LNCaP clone FGC (cell line): ENCODE results near the gene SOS2.

Source experiments
- DNase-seq: peaks from one replicate; pipeline ENCODE4 v3.0.0-alpha.2; 2011; ENCODE audit warnings: low read depth
- H3K4me3 ChIP-seq: 2 replicates; pipeline ENCODE4 v1.5.1; 2011; ENCODE audit warnings: mild to moderate bottlenecking, low read depth, low read length, control low read depth
- CTCF ChIP-seq: IDR thresholded peaks from 2 replicates; pipeline ENCODE4 v1.5.1; 2012; ENCODE audit warnings: mild to moderate bottlenecking; ENCODE audit not compliant: control insufficient read depth, insufficient read depth; ENCODE audit errors: extremely low read depth

The SOS2 gene

GRCh38 chr14:50099335-50099734, 132.0 kb downstream of the SOS2 start:
- DNase-seq, result no peak
- TF ChIP-seq CTCF, result no peak

GRCh38 chr14:50095895-50096294, 135.5 kb downstream of the SOS2 start:
- H3K4me3 ChIP-seq, result no peak overlapping the region
- TF ChIP-seq CTCF, result no peak
- no peak for DNase-seq

More at GRCh38 chr14:50099335-50099734, 132.0 kb downstream of the SOS2 start:
- H3K4me3 ChIP-seq, result no peak overlapping the region

DNA sequence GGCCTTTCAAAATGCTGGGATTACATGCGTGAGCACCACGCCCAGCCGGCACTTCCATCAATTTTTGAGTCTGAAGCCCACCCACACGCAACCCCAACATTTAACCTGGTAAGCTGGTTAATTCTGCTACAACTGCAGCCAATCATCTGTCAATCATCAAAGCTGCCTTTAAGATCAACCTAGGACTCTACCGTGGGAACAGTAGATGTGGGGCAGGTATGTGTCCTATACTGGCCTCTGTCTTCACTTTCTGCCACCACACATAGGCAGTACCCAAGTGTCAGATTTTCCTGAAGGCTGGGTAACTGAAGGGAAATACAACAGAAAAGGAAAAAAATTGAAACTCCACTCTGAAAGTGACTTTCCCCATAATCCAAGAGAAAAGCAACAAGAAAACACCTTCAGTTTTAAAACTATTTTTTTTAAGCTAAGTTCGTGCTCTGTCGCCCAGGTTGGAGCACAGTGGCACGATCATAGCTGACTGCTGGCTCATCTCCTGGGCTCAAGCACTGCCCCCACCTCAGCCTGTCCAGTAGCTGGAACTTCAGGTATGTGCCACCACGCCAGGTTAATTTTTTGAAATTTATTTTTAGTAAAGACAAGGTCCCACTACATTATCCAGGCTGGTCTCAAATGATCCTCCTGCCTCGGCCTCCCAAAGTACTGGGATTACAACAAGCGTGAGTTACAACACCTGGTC, 137.2 kb downstream of the SOS2 start:
- TF ChIP-seq CTCF, result no peak
- no peak overlapping the region for H3K4me3 ChIP-seq
- DNase-seq, result no peak

DNA sequence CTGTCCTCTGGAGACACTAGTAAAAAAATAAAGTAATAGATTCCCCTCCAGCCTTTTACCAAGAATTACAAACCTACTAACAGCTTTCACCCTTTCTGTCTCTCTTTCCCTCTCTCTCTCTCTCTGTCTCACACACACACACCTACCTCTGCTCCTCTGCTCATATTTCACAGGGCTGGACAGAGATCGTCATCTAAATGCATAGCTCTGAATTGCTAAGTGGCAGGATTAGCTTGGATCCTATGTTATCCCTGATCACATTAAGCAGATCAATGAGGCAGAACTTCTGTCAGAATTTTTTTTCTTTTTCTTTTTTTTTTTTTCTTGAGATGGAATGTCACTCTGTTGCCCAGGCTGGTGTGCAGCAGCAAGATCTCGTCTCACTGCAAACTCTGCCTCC, 137.9 kb downstream of the SOS2 start:
- TF ChIP-seq CTCF, result no peak
- no peak overlapping the region for H3K4me3 ChIP-seq
- no peak for DNase-seq

GRCh38 chr14:50092006-50092555, 139.3 kb downstream of the SOS2 start:
- no peak overlapping the region for H3K4me3 ChIP-seq
- no peak for DNase-seq
- TF ChIP-seq CTCF, result no peak

DNA sequence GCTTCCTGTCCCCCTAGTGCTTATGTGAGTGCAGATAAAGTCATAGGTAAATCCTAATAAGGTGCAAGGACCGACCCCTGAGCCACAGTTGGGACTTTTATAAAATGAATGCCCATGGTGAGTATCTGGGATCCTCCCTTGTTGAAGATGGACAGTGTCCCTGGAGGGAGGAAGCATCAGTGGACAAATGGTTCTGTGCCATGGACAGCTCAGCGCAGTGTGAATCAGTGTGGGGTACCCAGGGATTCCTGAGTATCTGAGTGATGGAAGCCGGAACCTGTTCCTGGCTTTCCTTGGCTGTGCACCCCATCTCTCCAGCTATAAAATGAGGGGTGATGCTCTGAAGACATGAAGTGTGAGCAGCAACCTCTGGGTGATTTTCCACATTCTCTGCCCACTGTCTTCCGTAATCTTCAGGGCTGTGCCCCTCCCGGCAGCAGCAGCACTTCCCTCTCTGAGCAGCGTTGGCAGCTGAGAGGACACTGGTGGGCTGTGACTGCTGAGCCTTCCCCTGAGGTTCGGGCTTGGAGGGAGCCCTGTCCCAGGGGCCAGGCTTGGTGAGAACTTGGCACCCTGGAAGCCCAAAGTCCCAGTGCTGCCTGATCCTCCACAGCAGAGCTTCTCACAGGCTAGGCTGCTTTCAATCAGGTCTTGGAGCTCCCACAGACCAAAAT, 140.0 kb downstream of the SOS2 start:
- no peak for DNase-seq
- no peak overlapping the region for H3K4me3 ChIP-seq
- TF ChIP-seq CTCF, result no peak
